ENCODE data around the gene PNPO. TPM values are rescaled to one million over a fixed set of nuclear protein-coding genes. Genes with fewer than 3 reads are reported as not detected.

Gene PNPO
- total and polyA plus RNA-seq, 2 experiments from 2014 or later: 20.0 to 44.7 TPM

GRCh38 chr17:47927821-47928400 is 13.5 kb upstream of the PNPO start:
- no peak overlapping the region for H3K4me3 ChIP-seq
- H3K9me2 ChIP-seq (ENCODE audit: insufficient read depth): no peaks in the 10 kb centered on the region
- WGBS, 2 experiments (ENCODE audit: low coverage in 1 of 2, low lambda C conversion rate in 2 of 2, missing lambda C conversion rate in 2 of 2): 94 to 96% methylated on average over 12 to 19 of the region's 20 CpGs
- in situ Hi-C loops (cut with MboI): no loop called here
- no peak overlapping the region for H3K9ac ChIP-seq
- H3K27me3 ChIP-seq (replicated peaks; ENCODE audit: insufficient read depth): no peaks in the 10 kb centered on the region
- no peak for DNase-seq
- no peaks in the 10 kb centered on the region for H3K4me1 ChIP-seq (ENCODE audit: insufficient read depth)
- H3K9me3 ChIP-seq (ENCODE audit: low read depth): no peaks in the 10 kb centered on the region
- H3K36me3 ChIP-seq (ENCODE audit: low read depth): peaks cover 9% of the 10 kb centered on the region; the same call in 1 of the 2 replicates
- H3F3A ChIP-seq (ENCODE audit: insufficient read depth): no peaks in the 10 kb centered on the region
- H3K4me2 ChIP-seq (ENCODE audit: unreplicated experiment): no peak overlapping the region
- H2AFZ ChIP-seq: no peak overlapping the region
- no peaks in the 10 kb centered on the region for H4K20me1 ChIP-seq (ENCODE audit: insufficient read depth)
- TF ChIP-seq EZH2phosphoT487 (IDR thresholded peaks at IDR 0.05; ENCODE audit: insufficient read depth, low read depth) (no peak), EZH2 (IDR thresholded peaks at IDR 0.05; ENCODE audit: insufficient read depth, poor library complexity, severe bottlenecking) (no peak)
- no peak overlapping the region for H3K27ac ChIP-seq
- no peaks in the 10 kb centered on the region for H3K79me2 ChIP-seq (ENCODE audit: insufficient read depth)

GRCh38 chr17:47928415-47928814 is 13.0 kb upstream of the PNPO start:
- Histone ChIP-seq H3K9ac (no peak overlapping the region), H3K36me3 (ENCODE audit: low read depth) (peaks cover 9% of the 10 kb centered on the region; the same call in 1 of the 2 replicates), H2AFZ (no peak overlapping the region), H3K4me2 (ENCODE audit: unreplicated experiment) (no peak overlapping the region), H3K9me3 (ENCODE audit: low read depth) (no peaks in the 10 kb centered on the region), H3K79me2 (ENCODE audit: insufficient read depth) (no peaks in the 10 kb centered on the region), H3K4me3 (no peak overlapping the region), H3F3A (ENCODE audit: insufficient read depth) (no peaks in the 10 kb centered on the region), H3K27me3 (replicated peaks; ENCODE audit: insufficient read depth) (no peaks in the 10 kb centered on the region), H3K4me1 (ENCODE audit: insufficient read depth) (no peaks in the 10 kb centered on the region), H4K20me1 (ENCODE audit: insufficient read depth) (no peaks in the 10 kb centered on the region), H3K9me2 (ENCODE audit: insufficient read depth) (no peaks in the 10 kb centered on the region), H3K27ac (no peak overlapping the region)
- 72 to 75% methylated on average over 2 of the region's 2 CpGs for WGBS, 2 experiments (ENCODE audit: low coverage in 1 of 2, low lambda C conversion rate in 2 of 2, missing lambda C conversion rate in 2 of 2)
- DNase-seq: no peak
- in situ Hi-C loops (cut with MboI): no loop called here
- TF ChIP-seq EZH2phosphoT487 (IDR thresholded peaks at IDR 0.05; ENCODE audit: insufficient read depth, low read depth): no peak
- no peak for TF ChIP-seq EZH2 (IDR thresholded peaks at IDR 0.05; ENCODE audit: insufficient read depth, poor library complexity, severe bottlenecking)

- H3K4me3 ChIP-seq: no peak overlapping the region
- in situ Hi-C loops (cut with MboI): no loop called here
- WGBS, 2 experiments (ENCODE audit: low coverage in 1 of 2, low lambda C conversion rate in 2 of 2, missing lambda C conversion rate in 2 of 2): 67 to 70% methylated on average over 10 of the region's 10 CpGs
Observed at GRCh38 chr17:47929218-47930000, 12.0 kb upstream of the PNPO start.

GRCh38 chr17:47931848-47932247 is 9.5 kb upstream of the PNPO start:
- no peaks in the 10 kb centered on the region for H3K9me3 ChIP-seq (ENCODE audit: low read depth)
- 75 to 78% methylated on average over 4 of the region's 4 CpGs for WGBS, 2 experiments (ENCODE audit: low coverage in 1 of 2, low lambda C conversion rate in 2 of 2, missing lambda C conversion rate in 2 of 2)
- peaks cover 4% of the 10 kb centered on the region; the same call in 1 of the 2 replicates for H3K36me3 ChIP-seq (ENCODE audit: low read depth)
- no peak overlapping the region for H2AFZ ChIP-seq
- no peak overlapping the region for H3K4me2 ChIP-seq (ENCODE audit: unreplicated experiment)
- H3K9ac ChIP-seq: no peak overlapping the region
- H3K4me3 ChIP-seq: no peak overlapping the region
- no peaks in the 10 kb centered on the region for H3K9me2 ChIP-seq (ENCODE audit: insufficient read depth)
- no peaks in the 10 kb centered on the region for H3K27me3 ChIP-seq (replicated peaks; ENCODE audit: insufficient read depth)
- DNase-seq: no peak
- H3F3A ChIP-seq (ENCODE audit: insufficient read depth): no peaks in the 10 kb centered on the region
- H3K4me1 ChIP-seq (ENCODE audit: insufficient read depth): peaks cover 7% of the 10 kb centered on the region
- in situ Hi-C loops (cut with MboI): no loop called here
- no peaks in the 10 kb centered on the region for H4K20me1 ChIP-seq (ENCODE audit: insufficient read depth)
- H3K27ac ChIP-seq: no peak overlapping the region
- H3K79me2 ChIP-seq (ENCODE audit: insufficient read depth): no peaks in the 10 kb centered on the region
- TF ChIP-seq EZH2phosphoT487 (IDR thresholded peaks at IDR 0.05; ENCODE audit: insufficient read depth, low read depth) (no peak), EZH2 (IDR thresholded peaks at IDR 0.05; ENCODE audit: insufficient read depth, poor library complexity, severe bottlenecking) (no peak)

More at GRCh38 chr17:47929218-47930000, 12.0 kb upstream of the PNPO start:
- no peaks in the 10 kb centered on the region for H3K79me2 ChIP-seq (ENCODE audit: insufficient read depth)
- no peaks in the 10 kb centered on the region for H3K9me3 ChIP-seq (ENCODE audit: low read depth)
- no peak overlapping the region for H3K4me2 ChIP-seq (ENCODE audit: unreplicated experiment)
- H3K27ac ChIP-seq: no peak overlapping the region
- no peak for TF ChIP-seq EZH2 (IDR thresholded peaks at IDR 0.05; ENCODE audit: insufficient read depth, poor library complexity, severe bottlenecking)
- TF ChIP-seq EZH2phosphoT487 (IDR thresholded peaks at IDR 0.05; ENCODE audit: insufficient read depth, low read depth): no peak
- no peaks in the 10 kb centered on the region for H3F3A ChIP-seq (ENCODE audit: insufficient read depth)
- no peaks in the 10 kb centered on the region for H4K20me1 ChIP-seq (ENCODE audit: insufficient read depth)
- no peak for DNase-seq
- H3K27me3 ChIP-seq (replicated peaks; ENCODE audit: insufficient read depth): no peaks in the 10 kb centered on the region
- H3K36me3 ChIP-seq (ENCODE audit: low read depth): peaks cover 9% of the 10 kb centered on the region; the same call in 1 of the 2 replicates
- H3K9me2 ChIP-seq (ENCODE audit: insufficient read depth): no peaks in the 10 kb centered on the region
- H3K9ac ChIP-seq: no peak overlapping the region
- no peak overlapping the region for H2AFZ ChIP-seq
- H3K4me1 ChIP-seq (ENCODE audit: insufficient read depth): no peaks in the 10 kb centered on the region
